Liver (tissue), 9 donors: ENCODE measurements around the gene POU6F2. TPM values are rescaled to one million over a fixed set of nuclear protein-coding genes. Genes with fewer than 3 reads are reported as not detected.

ENCODE experiments used
- DNase-seq: peaks from one replicate; pipeline ENCODE4 v3.0.0-alpha.2; 2017; ENCODE audit warnings: low spot score
- H3K27ac ChIP-seq, 2 donors: one replicate each; pipeline ENCODE4 v1.7.0; 2013; ENCODE audit warnings: inconsistent platforms in 2 of 2, low read length in 2 of 2, control low read depth in 1 of 2, low read depth in 1 of 2, mild to moderate bottlenecking in 1 of 2
- H3K27me3 ChIP-seq, 4 donors: one replicate each; pipeline versions ENCODE4 v1.6.1 to v1.7.0; 2013; ENCODE audit warnings: low read length in 3 of 4, inconsistent platforms in 1 of 4, mild to moderate bottlenecking in 1 of 4, moderate library complexity in 1 of 4; ENCODE audit not compliant: control insufficient read depth in 4 of 4, insufficient read depth in 4 of 4
- H3K36me3 ChIP-seq, 4 donors: one replicate each; pipeline versions ENCODE4 v1.6.1 to v1.7.0; 2013; ENCODE audit warnings: low read length in 3 of 4, mild to moderate bottlenecking in 3 of 4, low read depth in 1 of 4, moderate library complexity in 1 of 4; ENCODE audit not compliant: control insufficient read depth in 4 of 4, insufficient read depth in 3 of 4
- H3K4me1 ChIP-seq, 4 donors: one replicate each; pipeline versions ENCODE4 v1.6.1 to v1.7.0; 2013; ENCODE audit warnings: low read length in 3 of 4, mild to moderate bottlenecking in 3 of 4, moderate library complexity in 1 of 4; ENCODE audit not compliant: control insufficient read depth in 4 of 4, insufficient read depth in 4 of 4
- H3K4me3 ChIP-seq, 3 donors: one replicate each; pipeline versions ENCODE4 v1.6.1 to v1.7.0; 2013; ENCODE audit warnings: low read length in 3 of 3, control low read depth in 1 of 3, low read depth in 1 of 3, mild to moderate bottlenecking in 1 of 3
- H3K9ac ChIP-seq, 2 donors: one replicate each; pipeline ENCODE4 v1.7.0; 2013; ENCODE audit warnings: low read length in 2 of 2, mild to moderate bottlenecking in 2 of 2, moderate library complexity in 2 of 2, control low read depth in 1 of 2, low read depth in 1 of 2
- H3K9me3 ChIP-seq, 4 donors: one replicate each; pipeline versions ENCODE4 v1.6.1 to v1.7.0; 2013; ENCODE audit warnings: low read length in 3 of 4; ENCODE audit not compliant: control insufficient read depth in 4 of 4
- ATF3 ChIP-seq: IDR thresholded peaks from 2 replicates; pipeline ENCODE4 v1.6.1; 2016; ENCODE audit warnings: antibody characterized with exemption
- EGR1 ChIP-seq, 2 donors: IDR thresholded peaks; 2 replicates each; pipeline ENCODE4 v1.6.1; 2016 to 2018; ENCODE audit warnings: antibody characterized with exemption in 2 of 2, low read depth in 2 of 2
- FOXA2 ChIP-seq: IDR thresholded peaks from 2 replicates; pipeline ENCODE4 v1.6.1; 2016; ENCODE audit warnings: antibody characterized with exemption
- GABPA ChIP-seq, 2 donors: IDR thresholded peaks in 1 of 2; conservative IDR thresholded peaks in 1 of 2; 2 replicates each; pipeline ENCODE4 v1.6.1; 2016; ENCODE audit warnings: antibody characterized with exemption in 2 of 2, mild to moderate bottlenecking in 1 of 2, moderate library complexity in 1 of 2
- HNF4A ChIP-seq, 2 donors: conservative IDR thresholded peaks; 2 replicates each; pipeline ENCODE4 v1.6.1; 2016; ENCODE audit warnings: antibody characterized with exemption in 2 of 2, mild to moderate bottlenecking in 2 of 2
- HNF4G ChIP-seq: IDR thresholded peaks from 2 replicates; pipeline ENCODE4 v1.6.1; 2016; ENCODE audit warnings: antibody characterized with exemption
- JUND ChIP-seq, 2 donors: IDR thresholded peaks; 2 replicates each; pipeline ENCODE4 v1.6.1; 2016; ENCODE audit warnings: antibody characterized with exemption in 2 of 2
- NR2F2 ChIP-seq: IDR thresholded peaks from 2 replicates; pipeline ENCODE4 v1.6.1; 2016; ENCODE audit warnings: antibody characterized with exemption
- RAD21 ChIP-seq, 2 donors: IDR thresholded peaks; 2 replicates each; pipeline ENCODE4 v1.6.1; 2016; ENCODE audit warnings: antibody characterized with exemption in 2 of 2, mild to moderate bottlenecking in 2 of 2
- REST ChIP-seq: IDR thresholded peaks from 2 replicates; pipeline ENCODE4 v1.6.1; 2016; ENCODE audit warnings: antibody characterized with exemption, mild to moderate bottlenecking
- RXRA ChIP-seq, 2 donors: IDR thresholded peaks; 2 replicates each; pipeline ENCODE4 v1.6.1; 2017 to 2018; ENCODE audit warnings: antibody characterized with exemption in 2 of 2, mild to moderate bottlenecking in 1 of 2
- SP1 ChIP-seq: IDR thresholded peaks from 2 replicates; pipeline ENCODE4 v1.6.1; 2018; ENCODE audit warnings: antibody characterized with exemption, mild to moderate bottlenecking
- TAF1 ChIP-seq: conservative IDR thresholded peaks from 2 replicates; pipeline ENCODE4 v1.6.1; 2016; ENCODE audit warnings: antibody characterized with exemption, mild to moderate bottlenecking
- YY1 ChIP-seq: IDR thresholded peaks from 2 replicates; pipeline ENCODE4 v1.6.1; 2016; ENCODE audit warnings: antibody characterized with exemption, mild to moderate bottlenecking
- WGBS: extraction: QIAGEN DNeasy Blood & Tissue Kit; methylation state at CpG from one replicate; pipeline ENCODE4 v1.1.7; 2013; 5-methylcytosine and 5-hydroxymethylcytosine counted together
- polyA plus RNA-seq, 2 donors: library from polyadenylated mRNA; stranded (reverse) in 1 of 2; unstranded in 1 of 2; fragments of 200-250 nt in 1 of 2; fragments of >200 nt in 1 of 2; fragmentation: Nextera tagmentation in 1 of 2; extraction: Ambion mirVana in 1 of 2; gene quantifications; one replicate each; pipeline versions ENCODE4 v1.2.1 to v1.2.3, GENCODE V29; 2013 to 2015
- total RNA-seq, 2 donors: library from RNA; depleted of rRNA; stranded (reverse); fragments of >200 nt; gene quantifications; one replicate each; pipeline ENCODE4 v1.2.3, GENCODE V29; 2014
- TF ChIP-seq, protein P1 (sequence below): IDR thresholded peaks from 2 replicates; pipeline ENCODE4 v1.6.1; 2016; ENCODE audit warnings: antibody characterized with exemption
- TF ChIP-seq, protein P2 (sequence below): IDR thresholded peaks from 2 replicates; pipeline ENCODE4 v1.6.1; 2016; ENCODE audit warnings: antibody characterized with exemption
- TF ChIP-seq, protein P3 (sequence below): fragments of 150-350 bp; IDR thresholded peaks from 2 replicates; pipeline ENCODE4 v1.5.1; 2017; ENCODE audit warnings: improper control_type of control experiment, low read depth, low read length; ENCODE audit not compliant: missing input control
- donor health status: healthy.
- donor health status: healthy.
- donor health status: healthy.
- donor health status: healthy.
- donor health status: healthy.

The POU6F2 gene
- total and polyA plus RNA-seq, 4 donors: under 0.01 to 0.24 (median 0.08) TPM; not detected in 1

DNA sequence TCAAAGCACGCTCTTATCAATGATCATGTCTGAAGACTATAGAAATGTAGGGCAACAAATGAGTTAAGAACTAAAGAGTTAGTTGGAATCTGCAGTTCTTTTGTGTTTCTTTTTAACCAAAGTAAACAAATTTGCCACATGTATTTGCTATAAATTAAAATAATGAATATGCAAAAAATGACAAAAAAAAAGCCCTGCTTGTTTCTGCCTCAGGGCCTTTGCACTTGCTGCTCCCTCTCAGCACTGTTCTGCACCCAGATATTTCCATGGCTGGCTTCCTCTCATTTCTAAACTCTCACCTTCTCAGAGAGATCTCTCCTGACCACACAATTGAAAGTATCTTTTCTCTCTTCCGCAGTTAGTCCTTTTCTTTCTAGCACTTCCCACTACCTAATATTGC lies 406.7 kb downstream of the POU6F2 start:
- no peak overlapping the region for H3K9ac ChIP-seq
- 92% methylated on average over 2 of the region's 2 CpGs for WGBS
- no peak overlapping the region for H3K27ac ChIP-seq
- no peak for DNase-seq
- no peaks in the 10 kb centered on the region for H3K4me1 ChIP-seq
- TF ChIP-seq RAD21 (IDR thresholded peaks at IDR 0.05): no peak
- no peak for TF ChIP-seq RXRA (IDR thresholded peaks at IDR 0.05)
- no peak for TF ChIP-seq REST
- no peak for TF ChIP-seq YY1
- no peak for TF ChIP-seq SP1
- TF ChIP-seq HNF4A (conservative IDR thresholded peaks at IDR 0.05): no peak
- TF ChIP-seq, protein P1, sequence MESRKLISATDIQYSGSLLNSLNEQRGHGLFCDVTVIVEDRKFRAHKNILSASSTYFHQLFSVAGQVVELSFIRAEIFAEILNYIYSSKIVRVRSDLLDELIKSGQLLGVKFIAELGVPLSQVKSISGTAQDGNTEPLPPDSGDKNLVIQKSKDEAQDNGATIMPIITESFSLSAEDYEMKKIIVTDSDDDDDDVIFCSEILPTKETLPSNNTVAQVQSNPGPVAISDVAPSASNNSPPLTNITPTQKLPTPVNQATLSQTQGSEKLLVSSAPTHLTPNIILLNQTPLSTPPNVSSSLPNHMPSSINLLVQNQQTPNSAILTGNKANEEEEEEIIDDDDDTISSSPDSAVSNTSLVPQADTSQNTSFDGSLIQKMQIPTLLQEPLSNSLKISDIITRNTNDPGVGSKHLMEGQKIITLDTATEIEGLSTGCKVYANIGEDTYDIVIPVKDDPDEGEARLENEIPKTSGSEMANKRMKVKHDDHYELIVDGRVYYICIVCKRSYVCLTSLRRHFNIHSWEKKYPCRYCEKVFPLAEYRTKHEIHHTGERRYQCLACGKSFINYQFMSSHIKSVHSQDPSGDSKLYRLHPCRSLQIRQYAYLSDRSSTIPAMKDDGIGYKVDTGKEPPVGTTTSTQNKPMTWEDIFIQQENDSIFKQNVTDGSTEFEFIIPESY: no peak
- no peak for TF ChIP-seq JUND (IDR thresholded peaks at IDR 0.05)
- no peak for TF ChIP-seq HNF4G
- TF ChIP-seq, protein P2, sequence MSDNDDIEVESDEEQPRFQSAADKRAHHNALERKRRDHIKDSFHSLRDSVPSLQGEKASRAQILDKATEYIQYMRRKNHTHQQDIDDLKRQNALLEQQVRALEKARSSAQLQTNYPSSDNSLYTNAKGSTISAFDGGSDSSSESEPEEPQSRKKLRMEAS: no peak
- TF ChIP-seq TAF1: no peak
- no peak for TF ChIP-seq GABPA (IDR thresholded peaks at IDR 0.05 in 1 of 2, conservative IDR thresholded peaks at IDR 0.05 in 1 of 2)
- TF ChIP-seq FOXA2: no peak
- TF ChIP-seq, protein P3, sequence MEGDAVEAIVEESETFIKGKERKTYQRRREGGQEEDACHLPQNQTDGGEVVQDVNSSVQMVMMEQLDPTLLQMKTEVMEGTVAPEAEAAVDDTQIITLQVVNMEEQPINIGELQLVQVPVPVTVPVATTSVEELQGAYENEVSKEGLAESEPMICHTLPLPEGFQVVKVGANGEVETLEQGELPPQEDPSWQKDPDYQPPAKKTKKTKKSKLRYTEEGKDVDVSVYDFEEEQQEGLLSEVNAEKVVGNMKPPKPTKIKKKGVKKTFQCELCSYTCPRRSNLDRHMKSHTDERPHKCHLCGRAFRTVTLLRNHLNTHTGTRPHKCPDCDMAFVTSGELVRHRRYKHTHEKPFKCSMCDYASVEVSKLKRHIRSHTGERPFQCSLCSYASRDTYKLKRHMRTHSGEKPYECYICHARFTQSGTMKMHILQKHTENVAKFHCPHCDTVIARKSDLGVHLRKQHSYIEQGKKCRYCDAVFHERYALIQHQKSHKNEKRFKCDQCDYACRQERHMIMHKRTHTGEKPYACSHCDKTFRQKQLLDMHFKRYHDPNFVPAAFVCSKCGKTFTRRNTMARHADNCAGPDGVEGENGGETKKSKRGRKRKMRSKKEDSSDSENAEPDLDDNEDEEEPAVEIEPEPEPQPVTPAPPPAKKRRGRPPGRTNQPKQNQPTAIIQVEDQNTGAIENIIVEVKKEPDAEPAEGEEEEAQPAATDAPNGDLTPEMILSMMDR: no peak
- no peak for TF ChIP-seq NR2F2
- TF ChIP-seq ATF3: no peak
- no peak for TF ChIP-seq EGR1 (IDR thresholded peaks at IDR 0.05; ENCODE audit: low read depth in 2 of 2)
- H3K36me3 ChIP-seq: no peaks in the 10 kb centered on the region
- no peaks in the 10 kb centered on the region for H3K9me3 ChIP-seq
- H3K27me3 ChIP-seq: no peaks in the 10 kb centered on the region
- no peak overlapping the region for H3K4me3 ChIP-seq

GRCh38 chr7:39386718-39387117 lies 409.0 kb downstream of the POU6F2 start:
- Histone ChIP-seq H3K4me3 (no peak overlapping the region), H3K27ac (no peak overlapping the region), H3K9ac (no peak overlapping the region), H3K9me3 (no peaks in the 10 kb centered on the region), H3K27me3 (no peaks in the 10 kb centered on the region), H3K4me1 (no peaks in the 10 kb centered on the region), H3K36me3 (no peaks in the 10 kb centered on the region)
- TF ChIP-seq YY1: no peak
- no peak for TF ChIP-seq RAD21 (IDR thresholded peaks at IDR 0.05)
- TF ChIP-seq SP1: no peak
- no peak for TF ChIP-seq NR2F2
- TF ChIP-seq EGR1 (IDR thresholded peaks at IDR 0.05; ENCODE audit: low read depth in 2 of 2): no peak
- TF ChIP-seq, protein P1: no peak
- DNase-seq: no peak
- WGBS: 79% methylated on average over 5 of the region's 5 CpGs
